Endothelial cell of umbilical vein (primary cell): ENCODE results near the gene PLCXD3. TPM values are rescaled to one million over a fixed set of nuclear protein-coding genes. Genes with fewer than 3 reads are reported as not detected.

Source experiments
- BruUV-seq: library from RNA; stranded (reverse); fragments of 400-500 nt; replicated peaks from 2 replicates; lab custom pipeline; 2021; lab: Mats Ljungman, UMichigan
- CTCF ChIA-PET: fragments of 300-600, 350-600 bp; sonication (Branson Sonifier 250); formaldehyde crosslinking; loops from one replicate; lab custom pipeline; 2021; ENCODE audit warnings: antibody characterized with exemption, inconsistent platforms; lab: Charles Lee
- POLR2A ChIA-PET: fragments of 300-600, 350-600 bp; sonication (Branson Sonifier 250); formaldehyde crosslinking; loops from one replicate; lab custom pipeline; 2021; ENCODE audit warnings: antibody characterized with exemption, inconsistent platforms; lab: Charles Lee
- DNase-seq: peaks from one replicate; pipeline ENCODE4 v3.0.0-alpha.2; 2011; ENCODE audit warnings: low read depth, low spot score
- FAIRE-seq: peaks from 2 replicates; lab custom pipeline; 2011; peaks lifted over from hg19 to GRCh38; lab: Jason Lieb, UNC
- H2AFZ ChIP-seq: 2 replicates; pipeline ENCODE4 v1.6.0; 2012; ENCODE audit warnings: low read depth, low read length, control low read depth, inconsistent platforms
- H3K27ac ChIP-seq: 2 replicates; pipeline ENCODE4 v1.5.1; 2011; ENCODE audit warnings: low read depth, mild to moderate bottlenecking, control low read depth, low read length, moderate library complexity; ENCODE audit not compliant: insufficient read depth
- H3K27me3 ChIP-seq, 2 experiments: 2 replicates each; pipeline versions ENCODE4 v1.6.0 to v1.6.1; 2011; ENCODE audit warnings: low read length in 2 of 2, mixed read lengths in 1 of 2; ENCODE audit not compliant: control insufficient read depth in 2 of 2, insufficient read depth in 2 of 2
- H3K36me3 ChIP-seq, 2 experiments: 2 replicates in 1 of 2; 3 replicates in 1 of 2; pipeline ENCODE4 v1.5.1; 2011; ENCODE audit warnings: low read length in 2 of 2, mild to moderate bottlenecking in 1 of 2, moderate library complexity in 1 of 2; ENCODE audit not compliant: control insufficient read depth in 2 of 2, insufficient read depth in 2 of 2; ENCODE audit errors: extremely low read depth in 1 of 2
- H3K4me1 ChIP-seq: 3 replicates; pipeline ENCODE4 v1.5.1; 2011; ENCODE audit warnings: mild to moderate bottlenecking, low read length; ENCODE audit not compliant: control insufficient read depth, insufficient read depth; ENCODE audit errors: extremely low read depth
- H3K4me2 ChIP-seq: 2 replicates; pipeline ENCODE4 v1.6.1; 2011; ENCODE audit warnings: low read length, control low read depth, mixed read lengths; ENCODE audit not compliant: insufficient read depth
- H3K4me3 ChIP-seq, 3 experiments: fragments of 200-600 bp in 1 of 3; sonication (generic), shearing (Covaris generic) in 1 of 3; replicated peaks in 1 of 3; 2 replicates each; pipeline ENCODE4 v1.5.1; 2011 to 2016; ENCODE audit warnings: control low read depth in 3 of 3, low read length in 3 of 3, mild to moderate bottlenecking in 2 of 3, inconsistent platforms in 1 of 3, low read depth in 1 of 3, moderate library complexity in 1 of 3; ENCODE audit not compliant: insufficient read depth in 1 of 3
- H3K79me2 ChIP-seq: 2 replicates; pipeline ENCODE4 v1.6.0; 2012; ENCODE audit warnings: low read length, inconsistent platforms; ENCODE audit not compliant: control insufficient read depth, insufficient read depth
- H3K9ac ChIP-seq: replicated peaks from 2 replicates; pipeline ENCODE3; 2011; ENCODE audit warnings: low read length, control low read depth; ENCODE audit not compliant: insufficient read depth; ENCODE audit errors: extremely low read depth
- H3K9me1 ChIP-seq: replicated peaks from 3 replicates; pipeline ENCODE4 v1.6.0; 2011; ENCODE audit warnings: mild to moderate bottlenecking, low read length; ENCODE audit not compliant: control insufficient read depth, insufficient read depth; ENCODE audit errors: extremely low read depth
- H3K9me3 ChIP-seq: replicated peaks from 2 replicates; pipeline ENCODE4 v1.5.1; 2012; ENCODE audit warnings: low read length, inconsistent platforms; ENCODE audit not compliant: control insufficient read depth, insufficient read depth
- H4K20me1 ChIP-seq: replicated peaks from 2 replicates; pipeline ENCODE3; 2011; ENCODE audit warnings: mild to moderate bottlenecking, low read length; ENCODE audit not compliant: control insufficient read depth, insufficient read depth; ENCODE audit errors: extremely low read depth
- FOS ChIP-seq: IDR thresholded peaks from 2 replicates; pipeline ENCODE4 v1.6.1; 2011; ENCODE audit warnings: mild to moderate bottlenecking, low read length, moderate library complexity, borderline replicate concordance; ENCODE audit not compliant: insufficient read depth
- GATA2 ChIP-seq: IDR thresholded peaks from 2 replicates; pipeline ENCODE4 v1.7.0; 2011; ENCODE audit warnings: low read depth, mild to moderate bottlenecking, moderate library complexity, mixed read lengths, low read length; ENCODE audit not compliant: insufficient read length, insufficient read depth
- JUN ChIP-seq: IDR thresholded peaks from 2 replicates; pipeline ENCODE4 v1.6.1; 2011; ENCODE audit warnings: borderline replicate concordance, low read depth; ENCODE audit not compliant: insufficient read length, insufficient read depth
- MYC ChIP-seq: IDR thresholded peaks from one replicate; pipeline ENCODE4 v1.6.1; 2011; ENCODE audit warnings: mild to moderate bottlenecking, low read depth, low read length
- POLR2AphosphoS5 ChIP-seq: IDR thresholded peaks from 2 replicates; pipeline ENCODE4 v1.6.1; 2012; ENCODE audit warnings: low read depth, mild to moderate bottlenecking, control low read depth, low read length, moderate library complexity; ENCODE audit not compliant: insufficient read depth
- dilution Hi-C: fragments of 300-500 bp; cut with MboI; formaldehyde crosslinking; loops from one replicate; pipeline ENCODE4 v1.15.0; 2019; ENCODE audit warnings: low sequenced_read_pairs; ENCODE audit not compliant: extremely low pct_ligation_motif_present
- intact Hi-C: fragments of 100-400 bp; cut with micrococcal nuclease; formaldehyde crosslinking; loops from one replicate; pipeline ENCODE4 v1.10.0; 2022
- polyA plus RNA-seq, 4 experiments: library from polyadenylated mRNA; depleted of rRNA in 3 of 4; stranded (reverse) in 3 of 4; unstranded in 1 of 4; fragments of >200 nt; gene quantifications; 2 replicates each; pipeline versions ENCODE4 v1.2.1 to v1.2.3, GENCODE V29; 2011 to 2012; ENCODE audit warnings: missing spikeins in 1 of 4
- total RNA-seq: library from RNA; stranded (reverse); gene quantifications from 2 replicates; pipeline ENCODE4 v1.2.3, GENCODE V29; 2021
- TF ChIP-seq, protein P1 (sequence below), 2 donors: IDR thresholded peaks; 1 replicate in 1 of 2; 2 replicates in 1 of 2; pipeline ENCODE4 v1.5.1; 2011; ENCODE audit warnings: low read length in 2 of 2, mild to moderate bottlenecking in 2 of 2, moderate library complexity in 2 of 2, control low read depth in 1 of 2, inconsistent platforms in 1 of 2, low read depth in 1 of 2; ENCODE audit not compliant: insufficient read depth in 1 of 2; ENCODE audit errors: extremely low read depth in 1 of 2

PLCXD3 gene
- total and polyA plus RNA-seq, 2 donors (not counting 3 experiments of a cell fraction or from before 2014, with no cell fraction given) = not detected

DNA sequence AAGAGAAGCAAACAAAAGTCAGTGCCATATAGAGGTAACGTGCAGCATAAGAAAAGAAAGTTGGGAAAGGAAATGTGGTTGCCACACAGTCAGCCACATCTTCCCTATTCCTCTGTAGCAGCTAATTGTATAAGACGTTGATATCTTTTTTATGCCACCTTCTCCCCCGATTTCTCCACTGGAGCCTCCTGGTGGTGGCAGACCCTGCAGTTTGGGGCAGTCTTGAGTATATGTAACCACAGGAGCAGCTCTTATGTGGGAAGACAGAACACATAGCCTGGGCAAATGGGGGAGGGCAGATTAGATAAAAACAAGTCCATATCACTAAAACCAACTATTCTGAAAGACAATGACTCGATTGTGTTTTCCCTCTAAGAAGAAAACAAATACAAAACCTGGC, 99.7 kb downstream of the PLCXD3 start:
- H2AFZ ChIP-seq = no peak overlapping the region
- no peaks in the 10 kb centered on the region for H3K9me1 ChIP-seq
- CTCF ChIA-PET = interaction anchor here (1.2 kb wide), 1 partner anchor 506 kb away, joined by 3 read pairs; no protein-coding TSS in a partner anchor
- POLR2A ChIA-PET = no interaction called here
- no peak overlapping the region for H3K9ac ChIP-seq
- no TSS peak for BruUV-seq
- H3K9me3 ChIP-seq = no peaks in the 10 kb centered on the region
- H3K4me1 ChIP-seq = no peaks in the 10 kb centered on the region
- no peak overlapping the region for H3K4me2 ChIP-seq
- intact Hi-C loops (no loop called here), dilution Hi-C loops (no loop called here)
- DNase-seq (no peak), FAIRE-seq (no peak)
- H3K36me3 ChIP-seq = no peaks in the 10 kb centered on the region
- H3K27ac ChIP-seq = no peak overlapping the region
- TF ChIP-seq, protein P1, sequence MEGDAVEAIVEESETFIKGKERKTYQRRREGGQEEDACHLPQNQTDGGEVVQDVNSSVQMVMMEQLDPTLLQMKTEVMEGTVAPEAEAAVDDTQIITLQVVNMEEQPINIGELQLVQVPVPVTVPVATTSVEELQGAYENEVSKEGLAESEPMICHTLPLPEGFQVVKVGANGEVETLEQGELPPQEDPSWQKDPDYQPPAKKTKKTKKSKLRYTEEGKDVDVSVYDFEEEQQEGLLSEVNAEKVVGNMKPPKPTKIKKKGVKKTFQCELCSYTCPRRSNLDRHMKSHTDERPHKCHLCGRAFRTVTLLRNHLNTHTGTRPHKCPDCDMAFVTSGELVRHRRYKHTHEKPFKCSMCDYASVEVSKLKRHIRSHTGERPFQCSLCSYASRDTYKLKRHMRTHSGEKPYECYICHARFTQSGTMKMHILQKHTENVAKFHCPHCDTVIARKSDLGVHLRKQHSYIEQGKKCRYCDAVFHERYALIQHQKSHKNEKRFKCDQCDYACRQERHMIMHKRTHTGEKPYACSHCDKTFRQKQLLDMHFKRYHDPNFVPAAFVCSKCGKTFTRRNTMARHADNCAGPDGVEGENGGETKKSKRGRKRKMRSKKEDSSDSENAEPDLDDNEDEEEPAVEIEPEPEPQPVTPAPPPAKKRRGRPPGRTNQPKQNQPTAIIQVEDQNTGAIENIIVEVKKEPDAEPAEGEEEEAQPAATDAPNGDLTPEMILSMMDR (IDR thresholded peaks at IDR 0.05; ENCODE audit: extremely low read depth in 1 of 2, insufficient read depth in 1 of 2, low read depth in 1 of 2, low read length in 2 of 2) = no peak
- TF ChIP-seq POLR2AphosphoS5 = no peak
- H3K79me2 ChIP-seq = no peaks in the 10 kb centered on the region
- no peaks in the 10 kb centered on the region for H4K20me1 ChIP-seq
- H3K4me3 ChIP-seq = no peak overlapping the region
- no peaks in the 10 kb centered on the region for H3K27me3 ChIP-seq

DNA sequence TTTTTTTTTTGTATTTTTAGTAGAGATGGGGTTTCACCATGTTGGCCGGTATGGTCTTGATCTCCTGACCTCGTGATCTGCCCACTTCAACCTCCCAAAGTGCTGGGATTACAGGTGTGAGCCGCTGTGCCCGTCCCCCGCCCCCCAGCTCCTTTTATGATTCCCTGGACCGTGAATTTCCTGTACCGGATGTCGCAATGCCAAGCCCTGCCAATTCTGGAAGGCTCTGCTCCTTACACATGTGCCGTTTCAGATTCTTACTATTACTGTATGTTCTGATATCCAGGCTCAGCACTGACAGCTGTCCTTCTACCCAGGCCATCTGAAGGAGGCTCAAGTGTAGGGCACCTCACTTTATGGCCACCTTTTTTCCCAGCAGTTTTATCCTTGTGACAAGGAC, 100.1 kb downstream of the PLCXD3 start:
- H3K9me3 ChIP-seq = no peaks in the 10 kb centered on the region
- intact Hi-C loops = no loop called here
- CTCF ChIA-PET = no interaction called here

More for the DNA sequence above, 100.1 kb downstream of the PLCXD3 start:
- TF ChIP-seq POLR2AphosphoS5 (no peak), MYC (no peak), GATA2 (no peak), JUN (no peak), FOS (no peak)
- TF ChIP-seq, protein P1 (IDR thresholded peaks at IDR 0.05; ENCODE audit: extremely low read depth in 1 of 2, insufficient read depth in 1 of 2, low read depth in 1 of 2, low read length in 2 of 2) = no peak
- no peak for FAIRE-seq
- Histone ChIP-seq H2AFZ (no peak overlapping the region), H3K9me1 (no peaks in the 10 kb centered on the region), H3K36me3 (no peaks in the 10 kb centered on the region), H3K4me1 (no peaks in the 10 kb centered on the region), H3K27me3 (no peaks in the 10 kb centered on the region), H3K27ac (no peak overlapping the region), H4K20me1 (no peaks in the 10 kb centered on the region), H3K4me2 (no peak overlapping the region), H3K4me3 (no peak overlapping the region), H3K9ac (no peak overlapping the region), H3K79me2 (no peaks in the 10 kb centered on the region)
- POLR2A ChIA-PET = no interaction called here
- no TSS peak for BruUV-seq
- no peak for DNase-seq
- dilution Hi-C loops = no loop called here
